GM23338 (cell line): ENCODE data around the gene KCNN3.

Experiments used
- CREB1 ChIP-seq: fragments of 250-450 bp; sonication (Bioruptor Pico); IDR thresholded peaks from 2 replicates; pipeline ENCODE4 v1.5.0; 2020; ENCODE audit warnings: low read depth, mild to moderate bottlenecking, moderate library complexity
- CTCF ChIP-seq, 2 experiments: fragments of 200-600 bp in 1 of 2; sonication (generic) in 1 of 2; conservative IDR thresholded peaks; 2 replicates each; pipeline versions ENCODE4 v1.5.1 to v1.6.1; 2016 to 2017; ENCODE audit warnings: antibody characterized with exemption in 2 of 2, low read depth in 2 of 2, mild to moderate bottlenecking in 2 of 2, moderate library complexity in 1 of 2
- ETS1 ChIP-seq: IDR thresholded peaks from 2 replicates; pipeline ENCODE4 v1.6.1; 2016; ENCODE audit warnings: antibody characterized with exemption
- EZH2 ChIP-seq: fragments of 200-600 bp; sonication (generic); IDR thresholded peaks from one replicate; pipeline ENCODE4 v1.8.0; 2017; ENCODE audit warnings: antibody characterized with exemption, mild to moderate bottlenecking, low read depth; ENCODE audit not compliant: unreplicated experiment
- EZH2phosphoT487 ChIP-seq: fragments of 200-600 bp; sonication (generic); IDR thresholded peaks from one replicate; pipeline ENCODE4 v1.8.1; 2018; ENCODE audit warnings: antibody characterized with exemption; ENCODE audit not compliant: unreplicated experiment
- JUNB ChIP-seq: IDR thresholded peaks from one replicate; pipeline ENCODE4 v1.6.1; 2016; ENCODE audit warnings: antibody characterized with exemption; ENCODE audit not compliant: unreplicated experiment
- NANOG ChIP-seq: IDR thresholded peaks from 2 replicates; pipeline ENCODE4 v1.6.1; 2016; ENCODE audit warnings: antibody characterized with exemption, borderline replicate concordance
- POLR2AphosphoS5 ChIP-seq: IDR thresholded peaks from 2 replicates; pipeline ENCODE4 v1.6.1; 2016; ENCODE audit warnings: antibody characterized with exemption, low read depth
- REST ChIP-seq: IDR thresholded peaks from one replicate; pipeline ENCODE4 v1.6.1; 2018; ENCODE audit warnings: antibody characterized with exemption; ENCODE audit not compliant: unreplicated experiment
- STAT1 ChIP-seq: IDR thresholded peaks from one replicate; pipeline ENCODE4 v1.6.1; 2016; ENCODE audit warnings: antibody characterized with exemption; ENCODE audit not compliant: unreplicated experiment
- ZNF114 ChIP-seq: fragments of 250-450 bp; sonication (Bioruptor Pico); IDR thresholded peaks from 2 replicates; pipeline ENCODE4 v1.5.0; 2020; ENCODE audit warnings: mild to moderate bottlenecking, moderate library complexity
- ZNF462 ChIP-seq: fragments of 250-450 bp; sonication (Bioruptor Pico); IDR thresholded peaks from 2 replicates; pipeline ENCODE4 v1.5.0; 2020; ENCODE audit warnings: mild to moderate bottlenecking, moderate library complexity

- no peak for TF ChIP-seq CTCF (conservative IDR thresholded peaks at IDR 0.05; ENCODE audit: low read depth in 2 of 2)
- no peak for TF ChIP-seq EZH2
- no peak for TF ChIP-seq REST
- no peak for TF ChIP-seq POLR2AphosphoS5
- no peak for TF ChIP-seq EZH2phosphoT487
- TF ChIP-seq ZNF462 (CRISPR knock-in tag): no peak
- no peak for TF ChIP-seq CREB1
- no peak for TF ChIP-seq NANOG
- no peak for TF ChIP-seq ETS1
- TF ChIP-seq JUNB: no peak
- TF ChIP-seq STAT1: no peak
- TF ChIP-seq ZNF114 (CRISPR knock-in tag): no peak
Measured at GRCh38 chr1:154710106-154710505, 160.0 kb downstream of the KCNN3 start.
